CD4-positive, alpha-beta T cell (primary cell): ENCODE measurements around the gene ATG7. TPM values are rescaled to one million over a fixed set of nuclear protein-coding genes. Genes with fewer than 3 reads are reported as not detected.

Source experiments
- ATAC-seq: fragments of 200-7000 bp; cut with Tn5 transposase; one replicate; pipeline ENCODE4 v1.10.0; 2022; ENCODE audit warnings: mild to moderate bottlenecking; ENCODE audit not compliant: poor library complexity
- CTCF ChIA-PET: fragments of 350-600 bp; sonication (Branson Sonifier 250); formaldehyde crosslinking; loops from one replicate; lab custom pipeline; 2021; ENCODE audit warnings: antibody characterized with exemption, inconsistent platforms; lab: Charles Lee
- POLR2A ChIA-PET: fragments of 350-600 bp; sonication (Branson Sonifier 250); formaldehyde crosslinking; loops from one replicate; lab custom pipeline; 2021; ENCODE audit warnings: antibody characterized with exemption, inconsistent platforms; lab: Charles Lee
- DNase-seq, 14 experiments: peaks; one replicate each; pipeline ENCODE4 v3.0.0-alpha.2; 2013 to 2020; ENCODE audit warnings: mixed read lengths in 2 of 14
- H3K27ac ChIP-seq, 2 donors: one replicate each; pipeline versions ENCODE4 v1.5.1 to v1.7.0; 2013; ENCODE audit warnings: low read length in 2 of 2, low read depth in 1 of 2, mild to moderate bottlenecking in 1 of 2
- H3K27me3 ChIP-seq, 2 experiments: 1 replicate in 1 of 2; 2 replicates in 1 of 2; pipeline versions ENCODE4 v1.6.1 to v1.7.0; 2013; ENCODE audit warnings: low read length in 2 of 2, control low read depth in 1 of 2, mild to moderate bottlenecking in 1 of 2, moderate library complexity in 1 of 2; ENCODE audit not compliant: insufficient read depth in 2 of 2, control insufficient read depth in 1 of 2
- H3K36me3 ChIP-seq: one replicate; pipeline ENCODE4 v1.6.1; 2013; ENCODE audit warnings: low read length, control low read depth; ENCODE audit not compliant: insufficient read depth
- H3K4me1 ChIP-seq: one replicate; pipeline ENCODE4 v1.6.1; 2013; ENCODE audit warnings: low read length, control low read depth; ENCODE audit not compliant: insufficient read depth
- H3K4me3 ChIP-seq: one replicate; pipeline ENCODE4 v1.5.1; 2013; ENCODE audit warnings: mild to moderate bottlenecking, low read length, moderate library complexity
- H3K9me3 ChIP-seq, 2 experiments: 1 replicate in 1 of 2; 2 replicates in 1 of 2; pipeline versions ENCODE4 v1.6.1 to v1.7.0; 2013; ENCODE audit warnings: low read length in 2 of 2, mild to moderate bottlenecking in 2 of 2, control low read depth in 1 of 2, moderate library complexity in 1 of 2; ENCODE audit not compliant: control insufficient read depth in 1 of 2, insufficient read depth in 1 of 2
- H3K27ac Mint-ChIP-seq: one replicate; pipeline ENCODE4 v1.8.0; 2020; ENCODE audit warnings: mixed read lengths
- H3K27me3 Mint-ChIP-seq: one replicate; pipeline ENCODE4 v1.8.0; 2021; ENCODE audit warnings: mixed read lengths
- H3K36me3 Mint-ChIP-seq: one replicate; pipeline ENCODE4 v1.8.0; 2021; ENCODE audit warnings: low read depth, mixed read lengths
- H3K4me1 Mint-ChIP-seq: one replicate; pipeline ENCODE4 v1.8.0; 2021; ENCODE audit warnings: low read depth, mixed read lengths
- H3K4me3 Mint-ChIP-seq: one replicate; pipeline ENCODE4 v1.8.0; 2020; ENCODE audit warnings: mild to moderate bottlenecking, mixed read lengths
- H3K9me3 Mint-ChIP-seq: one replicate; pipeline ENCODE4 v1.8.0; 2020; ENCODE audit warnings: mixed read lengths
- intact Hi-C, 2 experiments: fragments of 100-400 bp; cut with DNase I in 1 of 2; cut with micrococcal nuclease in 1 of 2; formaldehyde crosslinking; loops; one replicate each; pipeline versions ENCODE4 v1.15.1 to v1.9.0; 2023 to 2025; cut with DNase I, micrococcal nuclease
- total RNA-seq, 174 experiments: library from RNA in 2 of 174; stranded (reverse) in 2 of 174; gene quantifications; one replicate each; pipeline ENCODE4 v1.2.3 and lab custom pipeline; 2021 to 2026
- TF ChIP-seq, protein P1 (sequence below): fragments of 200-600 bp; IDR thresholded peaks from one replicate; pipeline ENCODE4 v1.8.0; 2022; ENCODE audit warnings: antibody characterized with exemption, mild to moderate bottlenecking

ATG7 gene
- total RNA-seq, 2 experiments from 2014 or later: 21.4 to 25.7 TPM

DNA sequence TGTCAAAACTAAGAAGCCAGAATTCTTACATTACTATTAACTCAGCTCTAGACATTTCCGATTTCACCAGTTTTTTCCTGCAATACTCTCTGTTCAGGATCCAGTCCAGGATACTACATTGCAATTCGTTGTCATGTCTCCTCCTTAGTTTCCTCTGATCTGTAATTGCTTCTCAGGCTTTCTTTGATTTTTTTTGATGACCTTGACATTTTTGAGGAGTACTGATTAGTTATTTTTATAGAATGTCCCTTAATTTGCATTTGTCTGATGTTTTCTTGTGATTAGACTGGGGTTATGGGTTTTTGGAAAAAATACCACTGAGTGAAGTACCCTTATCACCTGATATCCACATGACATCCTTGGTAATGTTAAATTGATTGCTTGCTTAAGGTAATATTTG is 57.6 kb downstream of the ATG7 start:
- Histone ChIP-seq H3K36me3 (peaks cover 36% of the 10 kb centered on the region), H3K27ac (no peak overlapping the region), H3K4me3 (no peak overlapping the region), H3K27me3 (no peaks in the 10 kb centered on the region), H3K9me3 (no peaks in the 10 kb centered on the region), H3K4me1 (no peaks in the 10 kb centered on the region)
- TF ChIP-seq, protein P1, sequence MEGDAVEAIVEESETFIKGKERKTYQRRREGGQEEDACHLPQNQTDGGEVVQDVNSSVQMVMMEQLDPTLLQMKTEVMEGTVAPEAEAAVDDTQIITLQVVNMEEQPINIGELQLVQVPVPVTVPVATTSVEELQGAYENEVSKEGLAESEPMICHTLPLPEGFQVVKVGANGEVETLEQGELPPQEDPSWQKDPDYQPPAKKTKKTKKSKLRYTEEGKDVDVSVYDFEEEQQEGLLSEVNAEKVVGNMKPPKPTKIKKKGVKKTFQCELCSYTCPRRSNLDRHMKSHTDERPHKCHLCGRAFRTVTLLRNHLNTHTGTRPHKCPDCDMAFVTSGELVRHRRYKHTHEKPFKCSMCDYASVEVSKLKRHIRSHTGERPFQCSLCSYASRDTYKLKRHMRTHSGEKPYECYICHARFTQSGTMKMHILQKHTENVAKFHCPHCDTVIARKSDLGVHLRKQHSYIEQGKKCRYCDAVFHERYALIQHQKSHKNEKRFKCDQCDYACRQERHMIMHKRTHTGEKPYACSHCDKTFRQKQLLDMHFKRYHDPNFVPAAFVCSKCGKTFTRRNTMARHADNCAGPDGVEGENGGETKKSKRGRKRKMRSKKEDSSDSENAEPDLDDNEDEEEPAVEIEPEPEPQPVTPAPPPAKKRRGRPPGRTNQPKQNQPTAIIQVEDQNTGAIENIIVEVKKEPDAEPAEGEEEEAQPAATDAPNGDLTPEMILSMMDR: no peak
- Mint-ChIP-seq H3K9me3 (no peaks in the 10 kb centered on the region), H3K27me3 (no peaks in the 10 kb centered on the region), H3K36me3 (peaks cover 43% of the 10 kb centered on the region), H3K4me3 (no peak overlapping the region), H3K27ac (no peak overlapping the region), H3K4me1 (no peaks in the 10 kb centered on the region)
- CTCF ChIA-PET: no interaction called here
- intact Hi-C loops: loop anchor here in 1 of 2 experiments (10.0 kb wide), 1 partner anchor 575 kb away; no protein-coding TSS in a partner anchor
- DNase-seq: no peak
- POLR2A ChIA-PET: no interaction called here
- no peak for ATAC-seq

DNA sequence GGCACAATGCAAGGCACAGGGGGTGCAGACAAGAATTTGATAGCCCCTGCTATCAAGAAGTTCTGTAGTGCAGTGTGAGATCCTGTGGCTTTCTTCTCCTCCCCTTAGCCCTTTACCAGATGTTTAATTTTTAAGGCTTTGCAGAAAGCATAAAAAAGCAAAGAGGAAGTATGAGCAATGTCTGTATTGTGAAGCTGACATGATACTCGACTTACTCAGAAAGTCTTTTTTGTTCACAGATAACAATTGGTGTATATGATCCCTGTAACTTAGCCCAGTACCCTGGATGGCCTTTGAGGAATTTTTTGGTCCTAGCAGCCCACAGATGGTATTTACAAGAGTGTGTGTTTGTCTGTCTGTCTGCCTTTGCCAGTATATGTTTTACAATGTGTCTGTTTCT is 58.9 kb downstream of the ATG7 start:
- Histone ChIP-seq H3K36me3 (peaks cover 38% of the 10 kb centered on the region), H3K4me3 (no peak overlapping the region), H3K27me3 (no peaks in the 10 kb centered on the region), H3K4me1 (no peaks in the 10 kb centered on the region), H3K9me3 (no peaks in the 10 kb centered on the region), H3K27ac (no peak overlapping the region)
- intact Hi-C loops: loop anchor here in 1 of 2 experiments (10.0 kb wide), 1 partner anchor 576 kb away; no protein-coding TSS in a partner anchor
- Mint-ChIP-seq H3K9me3 (no peaks in the 10 kb centered on the region), H3K36me3 (peaks cover 38% of the 10 kb centered on the region), H3K27me3 (no peaks in the 10 kb centered on the region), H3K4me1 (no peaks in the 10 kb centered on the region), H3K27ac (peak overlapping the region; percentile 7), H3K4me3 (no peak overlapping the region)
- TF ChIP-seq, protein P1: no peak
- ATAC-seq (no peak), DNase-seq (no peak)
- CTCF ChIA-PET: no interaction called here
- POLR2A ChIA-PET: no interaction called here

DNA sequence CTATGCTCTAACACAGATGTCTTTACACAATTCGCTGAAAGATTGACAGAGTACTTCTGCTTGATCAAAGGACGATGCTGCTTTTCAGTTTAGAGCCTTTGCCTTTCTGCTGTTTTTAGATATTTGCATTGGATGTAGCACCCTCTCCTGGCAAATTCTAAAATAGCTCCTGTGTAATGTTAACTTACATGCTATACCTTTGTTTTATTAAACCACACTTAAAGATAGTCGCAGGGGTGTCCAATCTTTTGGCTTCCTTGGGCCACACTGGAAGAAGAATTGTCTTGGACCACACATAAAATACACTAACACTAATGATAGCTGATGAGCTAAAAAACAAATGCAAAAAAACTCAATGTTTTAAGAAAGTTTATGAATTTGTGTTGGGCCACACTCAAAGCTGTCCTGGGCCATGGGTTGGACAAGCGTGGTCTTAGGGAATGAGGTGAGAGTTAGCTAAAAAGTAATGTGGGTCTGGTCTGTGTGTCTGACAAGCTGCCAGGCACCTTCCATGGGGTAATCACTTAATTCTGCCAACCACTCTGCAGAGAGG is 62.9 kb downstream of the ATG7 start:
- no peak overlapping the region for H3K27ac Mint-ChIP-seq
- POLR2A ChIA-PET: interaction anchor here (1.2 to 2.2 kb wide), 2 partner anchors 63 to 98 kb away, joined by 6 to 7 read pairs; partner anchors contain the start of gene ATG7

More for the DNA sequence above, 62.9 kb downstream of the ATG7 start:
- peaks cover 40% of the 10 kb centered on the region for H3K36me3 Mint-ChIP-seq
- no peaks in the 10 kb centered on the region for H3K27me3 ChIP-seq
- intact Hi-C loops: loop anchor here (1.0 to 10.0 kb wide), 3 partner anchors 99 to 580 kb away; no protein-coding TSS in a partner anchor
- no peak overlapping the region for H3K4me3 ChIP-seq
- no peaks in the 10 kb centered on the region for H3K9me3 Mint-ChIP-seq
- peaks cover 22% of the 10 kb centered on the region for H3K36me3 ChIP-seq
- peak in 5 of 14 experiments; percentile 1 to 69 (median 67) for DNase-seq
- ATAC-seq: peak; percentile 73
- CTCF ChIA-PET: interaction anchor here (0.6 to 2.8 kb wide), 12 partner anchors 11 to 1901 kb away, joined by 3 to 19 read pairs (median 3); partner anchors contain the start of gene ATG7
- TF ChIP-seq, protein P1: peak; percentile 64
- no peaks in the 10 kb centered on the region for H3K4me1 ChIP-seq
- H3K9me3 ChIP-seq: no peaks in the 10 kb centered on the region
- H3K27me3 Mint-ChIP-seq: no peaks in the 10 kb centered on the region
- no peaks in the 10 kb centered on the region for H3K4me1 Mint-ChIP-seq
- no peak overlapping the region for H3K27ac ChIP-seq
- H3K4me3 Mint-ChIP-seq: no peak overlapping the region
